IPS-NIHi11 (cell line): Measurements from ENCODE around the gene CIRBP.

Source experiments
- DNase-seq: peaks from one replicate; pipeline ENCODE4 v3.0.0; 2012; ENCODE audit warnings: mixed read lengths, low spot score

Gene CIRBP

DNA sequence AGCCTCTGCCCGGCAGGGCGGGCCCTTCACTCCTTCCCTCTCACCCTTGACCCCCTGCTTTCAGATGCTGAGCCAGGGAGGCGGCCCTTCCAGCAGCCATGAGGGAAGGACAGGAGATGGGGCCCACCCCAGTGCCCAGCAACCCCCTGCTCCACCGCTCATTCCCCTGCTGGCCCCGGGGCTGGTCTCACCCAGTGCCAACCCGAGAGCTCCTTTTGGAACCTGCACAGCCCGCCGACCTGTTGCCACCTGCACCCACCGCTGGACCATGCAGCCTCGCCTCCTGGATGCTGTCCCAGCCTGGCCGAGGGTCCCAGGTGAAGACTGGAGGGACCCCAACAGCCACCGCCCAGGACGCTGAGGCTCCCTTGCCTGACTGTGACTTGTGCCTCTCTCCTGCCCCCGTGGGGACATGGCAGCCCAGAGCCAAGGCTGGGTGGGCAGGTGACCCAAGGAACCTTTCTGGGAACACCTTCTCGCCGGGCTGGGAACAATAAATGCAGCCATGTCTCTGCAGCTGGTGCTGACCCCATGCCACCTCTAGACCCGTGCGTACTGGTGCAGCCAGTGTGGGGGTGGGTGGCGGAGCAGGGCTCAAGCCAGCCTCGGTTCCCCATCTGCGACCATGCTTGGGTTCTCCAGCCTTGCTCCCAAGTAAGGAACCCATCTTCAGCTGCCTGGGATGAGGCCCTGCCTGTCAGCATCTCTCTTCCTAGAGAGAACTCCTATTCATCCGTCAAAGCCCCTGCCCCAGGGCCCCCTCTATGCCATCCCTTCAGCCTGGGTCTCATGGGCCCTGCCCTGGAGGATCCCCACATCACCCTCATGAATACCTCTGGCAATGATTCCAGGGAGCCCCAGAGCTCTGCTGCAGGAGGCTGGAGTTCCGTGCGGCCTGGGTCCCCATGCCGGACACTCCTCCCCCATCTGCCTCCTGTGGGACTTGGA, 9.9 kb downstream of the CIRBP start:
- no peak for DNase-seq

DNA sequence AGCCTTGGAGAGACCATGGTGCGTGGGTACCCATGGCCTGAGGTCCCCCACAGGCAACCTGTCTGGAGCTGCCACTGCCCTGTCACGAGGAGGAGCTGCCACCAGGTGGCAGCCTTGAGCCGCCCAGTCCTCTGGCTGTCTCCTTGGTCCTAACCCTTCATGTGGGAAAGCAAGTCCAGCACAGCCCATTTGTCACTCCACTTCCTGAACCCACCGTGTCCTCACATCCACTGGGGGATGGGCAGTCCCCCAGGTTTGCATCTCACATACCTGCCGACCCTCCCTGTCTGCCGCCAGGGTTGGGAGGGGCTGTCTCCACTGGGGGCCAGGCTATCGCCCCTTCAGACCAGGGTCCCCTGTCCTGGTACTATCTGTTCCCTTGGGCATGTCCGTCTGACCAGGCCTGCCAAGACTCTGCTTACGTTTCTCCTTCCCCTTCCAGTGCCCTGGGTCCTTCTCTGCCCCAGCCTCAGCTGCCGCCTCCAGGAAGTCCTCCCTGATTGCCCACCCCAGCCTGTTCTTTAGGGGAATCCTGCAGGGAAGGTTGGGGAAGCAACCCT, 10.7 kb downstream of the CIRBP start:
- peak; percentile 83 for DNase-seq

DNA sequence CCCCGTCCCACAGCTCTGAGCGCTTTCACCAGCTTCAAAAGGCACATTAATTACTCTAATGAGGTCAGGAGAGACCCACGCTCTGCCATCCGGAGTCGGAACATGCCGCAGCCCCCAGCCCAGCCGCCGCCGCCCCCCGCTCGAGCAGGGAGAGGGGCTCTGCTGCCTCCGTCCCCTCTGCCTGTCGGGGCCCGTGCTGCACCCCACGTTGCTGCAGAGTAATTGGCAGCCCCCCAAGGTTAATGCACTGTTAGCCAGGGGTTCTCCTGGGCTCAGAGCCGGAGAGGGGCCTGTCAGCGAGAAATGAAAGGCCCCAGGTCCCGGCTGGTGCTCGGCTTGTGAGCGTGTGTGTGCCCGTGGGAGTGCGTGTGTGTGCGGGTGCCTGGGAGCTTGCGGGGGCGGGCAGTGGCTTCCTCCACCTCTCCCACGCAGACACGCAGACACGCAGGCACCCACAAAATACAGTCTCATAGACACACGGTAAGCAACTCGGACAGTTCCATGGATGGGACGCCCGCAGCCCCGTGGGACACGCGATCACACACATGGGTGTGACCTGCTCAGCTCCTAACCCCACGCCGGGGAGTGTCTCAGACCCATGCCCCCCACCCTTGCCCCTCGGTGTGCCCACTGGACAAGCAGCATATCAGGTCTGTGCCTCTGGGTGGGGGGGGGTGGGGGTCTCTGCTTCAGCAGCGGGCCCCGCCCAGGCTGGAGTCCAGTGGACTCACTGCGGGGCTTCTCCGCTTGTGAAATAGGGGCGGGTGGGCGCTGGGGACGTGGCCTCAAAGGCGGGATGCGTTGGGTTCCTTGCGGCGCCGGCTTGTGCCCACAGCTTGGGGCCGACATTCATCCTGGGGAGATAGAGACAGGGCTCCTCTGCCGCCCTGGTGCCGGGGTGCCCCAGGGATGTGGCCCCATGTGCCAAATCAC, 11.8 kb downstream of the CIRBP start:
- DNase-seq: no peak

DNA sequence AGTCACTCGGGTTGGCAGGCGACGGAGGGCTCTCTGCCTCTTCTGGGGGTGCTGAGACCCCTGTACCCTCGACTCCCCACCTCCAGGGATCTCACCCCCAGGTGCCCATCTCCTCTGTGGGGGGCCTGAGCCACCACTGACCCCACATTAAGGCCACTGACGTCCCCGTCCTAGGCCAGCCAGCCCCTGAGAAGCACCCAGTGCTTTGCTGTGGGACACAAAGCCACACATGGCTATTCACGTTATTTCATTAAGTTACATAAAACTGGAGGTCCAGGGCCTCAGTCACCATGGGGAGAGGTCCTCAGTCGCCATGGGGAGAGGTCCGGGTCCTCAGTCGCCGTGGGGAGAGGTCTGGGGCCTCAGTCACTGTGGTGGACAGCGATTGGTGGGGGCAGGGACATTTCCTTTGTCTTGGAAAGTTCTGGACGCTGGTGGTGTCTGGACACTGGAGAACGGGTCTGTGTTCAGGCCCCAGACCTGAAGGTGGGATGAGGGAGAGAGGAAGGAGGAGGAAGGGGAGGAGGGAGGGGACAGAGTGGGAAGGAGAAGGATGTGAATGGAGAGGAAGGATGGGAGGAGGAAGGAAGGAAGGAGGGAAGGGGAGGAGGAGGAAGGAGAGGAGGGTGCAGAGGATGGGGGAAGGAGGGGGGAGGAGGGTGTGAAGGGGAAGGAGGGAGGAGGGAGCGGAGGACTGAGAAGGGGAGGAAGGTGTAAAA, 12.6 kb downstream of the CIRBP start:
- DNase-seq: no peak

DNA sequence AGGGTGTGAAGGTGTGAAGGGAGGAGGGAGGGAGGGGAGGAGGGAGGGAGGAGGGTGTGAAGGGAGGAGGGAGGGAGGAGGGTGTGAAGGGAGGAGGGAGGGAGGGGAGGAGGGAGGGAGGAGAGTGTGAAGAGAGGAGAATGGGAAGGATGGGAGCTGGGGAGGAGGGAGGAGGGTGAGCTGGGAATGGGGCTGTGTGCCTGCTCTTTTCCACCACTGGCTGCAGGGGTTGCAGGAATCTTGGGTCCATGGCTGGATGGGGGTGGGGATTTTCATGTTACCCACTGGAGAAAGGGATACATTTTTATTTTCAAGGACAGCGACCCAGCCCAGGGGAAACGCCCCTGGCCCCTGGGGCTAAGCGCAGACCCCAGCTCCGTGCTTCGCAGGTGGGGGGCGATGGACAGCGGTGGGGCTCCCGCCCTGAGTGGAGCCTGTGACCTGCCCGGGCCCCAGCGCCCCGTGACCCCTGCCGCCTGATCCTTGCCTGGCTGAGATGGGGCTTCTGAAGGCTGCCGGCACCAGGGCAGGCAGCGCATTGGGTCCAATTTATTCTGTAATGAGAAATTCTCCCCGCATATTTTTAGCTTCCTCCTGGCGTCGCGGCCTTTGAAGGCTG, 13.6 kb downstream of the CIRBP start:
- DNase-seq: no peak

DNA sequence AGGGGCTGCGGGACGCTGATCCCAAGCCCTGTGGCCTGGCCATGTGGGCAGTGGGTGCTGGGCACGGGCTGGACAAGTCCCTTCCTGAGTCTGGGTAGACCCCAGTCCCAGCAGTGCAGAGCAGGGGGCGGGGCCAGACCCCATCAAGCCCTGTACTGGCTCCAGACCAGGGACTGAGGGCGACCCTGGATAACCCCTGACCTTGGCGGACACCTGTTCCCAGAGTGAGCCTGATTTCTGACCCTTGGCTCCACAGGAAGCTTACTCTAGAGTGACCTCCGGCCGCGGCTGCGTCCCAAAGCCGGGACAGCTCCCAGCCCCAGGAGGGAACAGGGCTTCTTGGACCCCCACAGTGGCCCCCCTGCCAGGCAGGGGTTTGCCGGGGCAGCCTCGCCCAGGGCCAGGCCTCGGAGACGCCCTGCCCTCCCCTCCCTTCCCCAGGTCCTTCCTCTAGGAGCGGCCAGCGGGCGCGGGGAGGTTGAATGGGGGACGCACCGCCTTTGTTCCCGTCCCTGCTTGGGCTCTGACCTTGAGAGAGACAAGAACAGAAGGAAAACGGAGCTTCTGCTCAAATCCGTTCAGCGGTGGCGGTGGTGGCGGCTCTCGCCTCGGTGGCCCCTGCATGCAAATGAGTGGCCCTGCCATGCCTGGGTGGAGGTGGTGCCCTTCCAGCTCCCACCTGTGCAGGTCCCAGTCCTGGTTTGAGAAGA, 14.2 kb downstream of the CIRBP start:
- no peak for DNase-seq

DNA sequence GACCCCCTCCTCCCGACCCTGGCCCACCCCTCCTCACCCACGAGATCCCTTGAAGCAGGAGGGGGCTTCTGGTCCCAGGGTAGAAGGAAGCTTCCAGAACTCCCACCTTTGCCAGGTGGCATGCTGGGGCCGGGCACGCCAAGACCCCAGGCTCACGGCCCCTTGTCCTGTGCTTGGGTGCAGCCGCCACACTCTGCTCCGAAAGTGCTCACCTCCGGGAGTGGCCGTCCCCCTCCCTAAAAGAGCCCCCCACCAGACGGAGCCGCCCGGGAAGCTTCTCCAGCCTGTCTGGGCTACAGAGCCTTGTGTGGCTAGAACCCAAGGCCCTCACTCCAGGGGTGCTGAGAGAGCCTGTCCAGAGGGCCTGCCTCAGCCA, 14.8 kb downstream of the CIRBP start:
- DNase-seq: no peak

DNA sequence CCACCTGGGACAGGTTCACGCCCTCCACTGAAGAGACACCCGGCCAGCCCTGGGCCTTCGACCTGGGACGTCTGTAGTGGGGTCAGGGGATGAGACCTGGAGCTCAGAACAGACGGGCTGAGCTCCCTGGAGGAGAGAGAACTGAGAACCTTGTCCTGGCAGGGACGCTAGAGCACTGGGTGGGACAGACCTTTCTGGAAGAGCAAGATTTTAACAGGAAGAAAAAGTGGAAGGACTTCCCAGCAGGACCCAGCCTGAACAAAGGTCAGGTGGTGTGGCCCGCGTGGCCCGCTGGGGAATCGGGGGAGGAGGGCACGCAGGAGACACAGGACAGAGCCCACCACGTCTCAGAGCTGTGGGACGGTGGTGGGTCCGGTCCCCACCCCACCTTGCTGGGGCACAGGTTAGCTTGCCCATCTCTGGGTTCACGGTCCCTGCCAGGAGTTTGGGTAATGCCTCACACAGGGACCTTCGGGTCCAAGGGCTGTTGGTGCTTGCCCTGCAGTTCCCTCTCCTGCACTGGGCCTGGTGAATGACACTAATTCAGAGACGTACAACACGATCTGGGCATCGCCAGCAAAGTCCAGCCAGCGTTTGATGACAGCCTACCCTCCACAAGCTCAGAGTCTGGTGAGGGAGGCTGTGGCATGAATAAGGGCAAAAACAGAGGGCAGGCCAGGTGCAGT, 15.3 kb downstream of the CIRBP start:
- DNase-seq: no peak

DNA sequence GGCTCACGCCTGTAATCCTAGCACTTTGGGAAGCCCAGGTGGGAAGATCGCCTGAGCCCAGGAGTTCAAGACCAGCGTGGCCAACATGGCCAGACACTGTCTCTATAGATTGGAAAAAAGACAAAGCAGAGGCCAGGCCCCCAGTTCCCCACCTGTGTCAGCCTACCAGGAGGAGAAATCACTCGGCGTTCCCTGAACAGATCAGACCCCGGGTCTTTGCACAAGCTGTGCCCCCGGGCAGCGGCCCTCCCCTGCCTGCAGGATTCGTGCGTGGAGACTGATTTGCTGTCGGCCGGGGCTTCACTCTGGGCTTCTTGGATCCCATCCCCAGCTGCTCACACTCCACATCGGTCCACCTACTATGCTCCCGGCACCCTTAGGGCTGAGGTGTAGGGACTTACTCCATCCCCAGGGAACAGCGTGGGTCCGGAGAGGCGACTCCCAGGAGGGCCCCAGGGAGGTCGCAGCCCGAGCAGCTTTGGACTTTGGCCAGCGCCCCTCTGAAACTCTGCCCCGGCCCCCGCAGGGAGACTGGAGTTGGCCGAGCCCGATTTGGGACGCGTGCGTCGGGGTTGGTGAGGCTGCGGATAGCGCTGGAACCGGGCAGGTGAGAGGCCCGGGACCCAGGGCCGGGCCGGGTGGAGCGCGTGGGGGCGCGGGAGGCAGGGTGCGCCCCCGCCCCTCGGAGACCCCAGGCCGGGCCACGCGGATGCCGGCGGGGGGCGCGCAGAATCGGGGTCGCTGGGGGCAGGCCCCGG, 16.0 kb downstream of the CIRBP start:
- DNase-seq: no peak

DNA sequence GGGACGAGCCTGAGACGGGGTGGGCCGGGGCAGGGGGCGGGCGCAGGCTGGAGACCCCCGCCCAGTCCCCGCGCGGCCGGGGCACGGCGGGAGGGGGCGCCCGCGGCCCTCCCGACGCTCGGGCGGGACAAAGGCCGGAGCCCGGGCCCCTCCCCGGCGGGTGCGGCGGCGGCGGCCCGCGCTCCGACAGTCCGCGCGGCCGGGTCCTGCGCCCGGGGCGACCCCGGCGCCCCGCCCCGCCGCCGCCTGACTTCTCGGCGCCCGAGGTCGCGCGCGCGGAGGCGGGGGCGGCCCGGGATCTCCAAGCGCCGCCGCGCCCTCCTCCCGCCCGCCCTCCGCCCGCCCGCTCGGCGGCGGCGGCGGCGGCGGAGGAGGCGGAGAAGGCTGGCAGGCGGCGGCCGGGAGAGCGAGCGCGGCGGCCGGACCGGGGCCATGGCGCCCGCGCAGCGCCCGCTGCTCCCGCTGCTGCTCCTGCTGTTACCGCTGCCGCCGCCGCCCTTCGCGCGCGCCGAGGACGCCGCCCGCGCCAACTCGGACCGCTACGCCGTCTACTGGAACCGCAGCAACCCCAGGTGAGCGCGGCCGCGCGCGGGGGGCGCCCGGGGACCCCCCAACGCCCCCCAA, 16.7 kb downstream of the CIRBP start, which contains the start of gene EFNA2:
EFNA2 (plus strand) TSS at position 137 of the 624 bp plus-strand sequence; CDS start at position 433, 296 bp downstream.
- peak; percentile 81 for DNase-seq

DNA sequence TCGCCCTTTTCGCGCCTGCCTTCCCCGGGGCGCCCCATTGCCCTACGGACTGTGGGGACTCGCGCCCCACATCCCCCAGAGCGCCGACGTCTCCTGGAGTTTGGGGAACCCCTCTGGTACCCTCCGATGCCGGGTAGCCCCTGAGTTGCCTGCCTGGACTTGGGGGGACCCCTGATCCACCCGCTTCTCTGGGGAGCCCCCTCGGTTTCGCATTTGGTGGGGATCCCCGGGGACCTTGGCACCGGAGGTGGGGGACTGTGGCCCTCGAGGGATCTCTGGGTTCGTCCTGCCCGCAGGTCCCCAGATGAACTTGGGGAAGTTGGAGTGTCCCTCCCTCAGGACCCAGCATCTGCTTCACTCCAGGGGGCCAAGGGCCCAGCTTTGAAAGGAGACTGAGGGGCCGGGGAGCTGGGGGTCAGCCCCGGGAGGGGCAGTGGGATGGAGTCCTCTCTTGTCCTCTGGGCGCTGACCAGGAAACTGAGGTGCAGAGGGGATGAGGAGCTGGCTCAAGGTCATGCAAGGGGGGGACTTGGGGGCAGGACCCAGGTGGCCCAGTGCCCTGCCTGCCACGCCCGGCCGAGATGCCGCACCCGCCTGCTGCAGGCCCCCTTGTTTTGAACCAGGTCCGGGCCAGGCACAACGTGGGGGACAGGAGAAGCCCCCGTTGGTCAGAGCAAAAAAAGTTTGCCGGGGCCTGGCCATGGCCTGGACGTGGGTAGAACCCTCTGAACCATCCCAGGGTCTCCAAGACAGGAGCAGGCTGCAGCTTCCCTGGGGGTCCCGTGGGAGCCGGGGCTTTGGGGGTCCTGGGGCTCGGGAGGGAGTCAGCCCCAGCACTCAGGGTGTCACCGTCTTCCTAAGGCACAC, 17.6 kb downstream of the CIRBP start:
- DNase-seq: no peak

DNA sequence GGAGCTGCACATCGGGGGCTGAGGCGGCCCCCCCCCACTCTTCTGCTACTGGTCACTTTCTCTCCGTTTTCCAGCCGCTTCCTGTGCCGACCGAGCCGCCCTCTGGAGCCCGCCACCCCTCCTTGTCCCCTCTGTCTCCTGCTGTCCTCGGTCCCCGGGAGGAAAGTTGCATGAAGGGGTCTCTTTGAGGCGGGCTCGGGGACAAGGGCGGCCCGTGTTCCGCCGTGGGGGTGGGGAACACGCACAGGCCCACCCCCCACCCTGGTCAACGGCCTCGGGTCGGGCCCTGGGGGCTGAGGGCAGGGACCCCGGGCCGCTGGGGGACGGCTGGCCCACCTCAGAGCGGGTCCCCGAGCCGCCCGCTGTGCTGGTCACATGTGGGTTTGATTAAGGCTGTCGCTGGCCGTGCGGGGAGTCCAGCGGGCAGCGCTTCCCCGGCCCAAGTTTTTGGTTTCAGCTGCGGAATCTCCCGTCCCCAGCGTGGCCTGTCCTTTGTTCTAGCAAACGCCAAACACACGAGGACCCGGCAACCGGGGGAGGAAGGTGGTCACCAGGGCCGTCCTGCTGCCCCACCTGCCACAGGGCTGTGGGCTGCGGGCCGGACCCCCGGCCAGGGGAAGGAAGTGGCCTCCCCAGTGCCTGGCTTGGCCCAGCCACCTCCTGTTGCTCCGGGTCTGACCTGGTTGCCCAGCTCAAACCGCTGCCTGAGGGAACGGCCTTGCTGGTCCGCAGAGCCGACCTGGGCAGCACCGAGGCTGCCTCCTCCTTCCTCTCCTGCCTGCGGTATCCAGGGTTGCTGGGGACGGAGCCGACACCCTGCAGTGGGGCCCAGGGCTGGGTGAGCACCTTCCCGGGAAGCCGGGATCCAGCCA, 18.5 kb downstream of the CIRBP start:
- no peak for DNase-seq

DNA sequence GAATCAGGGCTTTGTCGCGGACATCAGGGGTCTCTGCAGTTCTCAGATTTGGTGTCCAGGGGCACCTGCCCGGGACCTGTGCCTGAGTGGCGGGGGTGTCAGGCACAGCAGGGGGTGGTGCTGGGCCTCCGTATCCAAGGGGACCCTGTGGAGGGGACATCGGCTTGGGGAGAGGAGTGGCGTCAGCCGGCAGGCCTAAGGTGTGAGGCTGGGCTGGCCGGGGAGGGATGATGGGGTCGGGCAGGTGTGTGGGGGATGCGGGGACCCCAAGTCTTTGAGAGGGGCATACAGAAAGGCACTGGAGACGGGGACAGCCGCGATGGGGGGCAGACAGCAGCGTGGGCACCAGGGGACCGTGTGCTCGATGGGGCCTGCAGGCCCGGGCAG, 19.1 kb downstream of the CIRBP start:
- no peak for DNase-seq

DNA sequence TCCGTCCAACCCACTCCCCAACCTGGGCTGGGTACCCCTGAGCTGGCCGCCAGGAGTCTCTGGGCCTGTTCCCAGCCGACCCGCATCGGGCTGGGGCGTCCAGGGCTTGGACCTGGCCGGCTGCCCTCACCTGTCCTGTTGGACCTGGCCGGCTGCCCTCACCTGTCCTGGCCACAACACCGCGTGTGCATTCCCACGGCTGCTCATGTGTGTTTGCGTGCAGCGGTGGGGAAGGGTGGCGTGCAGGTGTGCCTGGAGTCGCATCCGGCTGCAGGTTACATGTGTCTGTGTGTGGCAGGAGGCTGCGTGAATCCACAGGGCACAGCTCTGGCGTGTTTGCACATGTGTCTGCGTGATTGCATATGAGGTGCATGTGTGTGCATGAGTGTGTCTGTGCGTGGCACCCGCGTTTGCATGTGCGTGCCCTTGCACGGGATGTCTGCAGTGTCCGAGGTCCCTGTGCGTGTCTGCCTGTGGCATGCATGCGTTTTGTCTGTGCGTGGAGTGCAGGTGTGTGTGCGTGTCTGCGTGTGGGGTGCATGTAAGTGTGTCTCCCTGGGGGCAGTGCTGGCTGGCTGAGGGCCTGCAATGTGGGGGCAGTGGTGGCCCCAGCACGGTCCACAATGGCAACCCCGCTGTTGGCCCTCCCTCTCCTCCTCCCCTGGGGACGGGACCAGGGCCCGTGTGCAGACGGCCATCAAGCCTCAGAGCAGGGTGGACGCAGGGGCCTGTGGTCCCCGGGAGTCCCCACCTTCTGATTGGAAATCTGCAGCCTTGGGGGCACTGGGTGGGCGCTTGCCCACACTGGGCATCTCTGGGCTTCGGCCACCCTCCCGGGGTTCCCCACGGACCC, 19.9 kb downstream of the CIRBP start:
- no peak for DNase-seq

DNA sequence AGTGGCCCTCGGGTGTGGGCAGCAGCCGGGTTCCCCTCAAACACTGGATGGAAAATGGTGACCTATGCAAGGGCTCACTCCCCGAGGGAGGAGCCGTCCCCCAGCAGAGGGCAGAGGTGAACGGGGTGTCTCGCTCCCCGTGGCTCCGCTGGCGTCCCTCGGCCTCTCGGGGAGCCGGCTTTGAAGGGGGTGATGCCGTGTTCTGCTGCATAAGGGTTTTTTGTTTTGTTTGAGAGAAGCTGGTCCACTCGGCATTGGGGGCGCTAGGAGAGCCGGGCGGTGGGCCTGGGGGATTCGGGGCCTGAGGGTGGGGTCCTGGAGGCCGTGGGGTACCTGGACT, 20.5 kb downstream of the CIRBP start:
- no peak for DNase-seq

DNA sequence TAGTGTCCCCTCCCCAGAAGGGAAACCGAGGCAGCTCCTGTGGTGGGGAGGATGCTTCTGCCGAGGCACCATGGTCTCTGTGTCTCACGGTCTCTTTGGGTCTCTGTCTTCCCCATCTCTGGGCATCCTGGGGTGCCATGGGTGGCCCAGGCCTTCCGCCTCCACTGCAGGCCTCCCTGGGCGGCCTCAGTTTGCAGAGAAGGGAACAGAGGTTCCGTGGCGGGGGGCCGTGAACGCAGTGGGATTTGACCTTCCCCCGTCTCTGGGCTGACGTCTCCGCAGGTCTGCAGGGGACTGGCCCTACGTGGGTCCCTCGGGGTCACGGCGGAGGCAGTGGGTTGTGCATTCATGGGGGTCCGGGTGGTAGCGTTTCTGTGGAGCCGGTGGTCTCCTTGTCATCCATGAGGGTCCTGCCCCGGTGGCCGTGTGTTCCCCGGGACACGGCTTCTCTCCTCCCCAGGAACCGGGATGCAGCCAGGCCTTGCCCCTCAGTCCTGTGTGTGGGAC, 21.1 kb downstream of the CIRBP start:
- DNase-seq: no peak
